GM19438 (cell line): ENCODE data around the gene BTD.

Experiments used
- ATAC-seq: cut with Tn5 transposase; IDR thresholded peaks from one replicate; pipeline ENCODE4 v1.9.1; 2021; ENCODE audit warnings: low read depth; ENCODE audit not compliant: unreplicated experiment

The BTD gene

GRCh38 chr3:15660055-15660935, 58.8 kb downstream of the BTD start:
- no peak for ATAC-seq

GRCh38 chr3:15664144-15664543, 62.6 kb downstream of the BTD start:
- no peak for ATAC-seq

DNA sequence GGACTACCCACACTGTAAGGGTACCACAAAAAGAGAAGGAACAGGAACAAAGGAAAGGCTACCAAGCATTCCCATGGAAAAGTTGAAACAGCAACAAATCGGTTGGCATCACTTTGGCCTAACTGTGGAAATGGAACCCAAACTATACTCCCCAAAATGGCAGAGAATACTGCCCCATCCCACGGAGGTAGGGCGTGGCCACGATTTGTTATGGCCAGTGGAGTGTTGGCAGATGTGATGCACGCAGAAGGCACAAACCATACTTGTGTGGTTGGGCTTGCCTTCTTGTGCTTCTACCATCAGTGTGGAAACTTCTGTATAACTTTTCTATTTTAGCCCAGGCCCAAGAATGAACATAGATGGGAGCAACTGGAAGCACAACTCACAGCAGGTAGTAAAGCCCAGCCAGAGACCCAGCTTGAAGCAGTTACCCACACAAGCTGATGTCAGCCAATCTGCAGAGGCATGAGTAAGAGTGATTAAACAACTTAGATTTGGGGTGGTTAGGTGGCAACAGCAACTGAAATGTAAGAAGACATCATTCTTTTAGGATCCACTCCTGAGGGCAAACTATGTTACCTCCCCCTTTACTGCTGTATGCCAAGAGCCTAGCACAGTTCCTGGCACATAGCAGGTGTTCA, 64.1 kb downstream of the BTD start:
- ATAC-seq: no peak

- no peak for ATAC-seq
Measured at GRCh38 chr3:15666277-15666676, 64.7 kb downstream of the BTD start.

DNA sequence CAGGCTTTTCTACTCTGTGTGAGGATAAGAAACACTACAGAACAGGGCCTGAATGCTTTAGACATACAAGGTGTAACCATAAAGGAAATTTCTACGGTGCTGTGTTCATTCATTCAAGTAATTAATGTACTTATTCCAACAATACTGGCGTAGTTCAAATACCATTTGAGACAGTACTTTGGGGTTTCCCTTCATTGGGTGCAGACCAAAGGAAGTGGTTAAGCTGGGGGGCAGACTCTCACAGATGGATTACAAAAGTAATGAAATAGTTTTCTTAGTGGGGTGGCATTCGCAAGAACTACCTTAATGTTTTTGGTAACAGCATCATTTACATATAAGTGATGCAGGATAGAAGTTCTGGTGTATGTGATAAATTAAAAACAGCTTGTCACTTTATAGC, 65.9 kb downstream of the BTD start:
- no peak for ATAC-seq

DNA sequence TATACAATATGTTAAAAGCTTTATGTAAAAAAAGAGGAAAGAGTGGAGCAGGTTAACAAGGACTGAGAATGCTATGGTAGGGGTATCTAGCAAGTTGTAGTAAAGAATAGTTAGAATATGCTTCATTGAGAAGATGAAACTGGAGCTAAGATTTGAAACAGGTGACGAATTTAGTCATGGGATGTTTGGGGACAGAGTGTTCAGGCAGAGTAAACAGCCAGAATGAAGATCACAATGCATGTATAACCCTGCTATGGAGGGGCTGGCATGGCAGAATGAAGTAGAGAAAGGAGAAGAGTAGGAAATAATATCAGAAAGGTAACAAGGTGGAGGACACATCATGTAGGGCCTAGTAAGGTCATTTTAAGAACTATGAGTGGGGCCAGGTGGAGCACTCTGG, 72.0 kb downstream of the BTD start:
- no peak for ATAC-seq

DNA sequence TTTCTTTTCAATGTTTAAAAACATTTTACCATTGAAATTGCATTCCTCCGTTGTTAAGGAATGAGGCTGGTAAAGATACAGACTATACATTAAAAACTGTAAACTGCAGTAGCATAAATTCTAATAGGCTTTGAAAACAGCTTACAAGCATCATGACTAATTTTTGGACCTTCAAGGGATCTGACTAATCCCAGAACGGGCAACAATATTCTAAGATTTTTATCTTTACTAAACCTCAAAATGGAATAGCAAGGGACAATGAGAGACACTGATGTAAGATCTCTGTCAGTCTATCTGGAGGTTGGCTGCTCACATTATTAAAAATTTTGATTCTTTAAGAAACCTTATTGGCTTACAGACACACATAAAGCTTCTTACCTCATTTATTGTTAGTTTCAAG, 74.7 kb downstream of the BTD start:
- no peak for ATAC-seq

- ATAC-seq: no peak
Measured at GRCh38 chr3:15679306-15679705, 77.8 kb downstream of the BTD start.

DNA sequence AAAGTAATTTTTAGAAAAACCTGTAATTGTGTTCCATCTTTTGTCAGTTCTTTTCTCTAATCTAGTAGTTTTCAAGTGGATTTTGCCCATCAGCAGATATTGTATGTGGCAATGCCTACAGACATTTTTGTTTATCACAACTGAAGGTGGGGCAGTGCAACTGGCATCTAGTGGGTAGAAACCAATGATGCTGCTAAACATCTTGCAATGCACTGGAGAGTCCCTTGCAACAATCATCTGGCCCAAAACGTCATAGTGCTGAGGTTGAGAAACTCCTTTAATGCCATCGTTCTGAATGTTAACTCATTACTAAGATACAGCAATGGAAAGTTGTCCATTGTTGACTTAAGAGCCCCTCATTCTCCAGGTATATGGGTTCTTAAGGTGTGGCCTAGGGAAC, 80.1 kb downstream of the BTD start:
- ATAC-seq: no peak

- ATAC-seq: no peak
Measured at GRCh38 chr3:15682561-15683185, 81.1 kb downstream of the BTD start.

DNA sequence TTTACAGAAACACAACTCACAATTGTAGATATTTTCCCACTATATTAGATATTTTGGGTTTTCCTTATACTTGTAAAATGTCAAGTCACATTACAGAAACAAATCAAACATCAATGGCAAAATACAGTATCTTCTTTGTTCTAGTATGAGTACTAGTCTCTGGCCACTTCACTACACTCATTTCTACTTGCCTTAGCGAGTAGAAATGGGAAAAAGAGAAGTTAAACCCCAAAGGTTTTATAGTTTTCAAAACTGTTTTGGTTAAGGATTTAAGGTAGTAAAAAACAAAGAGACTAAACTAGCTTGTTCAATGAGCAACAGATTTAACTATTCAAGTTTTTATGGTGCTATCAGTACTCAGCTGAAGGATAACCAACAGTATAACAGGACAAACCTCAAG, 81.7 kb downstream of the BTD start:
- ATAC-seq: no peak

DNA sequence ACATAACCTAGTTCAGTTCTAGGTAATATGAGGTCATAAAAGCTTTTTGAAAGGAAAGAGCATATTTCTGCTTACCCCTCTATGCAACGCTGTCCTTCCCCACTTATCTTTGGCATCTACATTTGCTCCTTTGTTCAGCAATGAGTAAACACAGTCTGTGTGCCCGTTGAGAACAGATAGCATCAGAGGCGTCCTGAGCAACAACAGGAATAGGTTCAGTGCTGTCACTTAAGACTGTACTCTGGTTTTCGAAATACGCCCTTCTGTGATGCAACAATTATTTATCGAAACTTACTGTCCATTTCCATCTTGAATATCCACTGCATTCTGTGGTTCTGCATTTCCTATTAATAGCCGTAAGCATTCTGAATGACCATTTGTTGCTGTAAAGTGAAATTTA, 84.4 kb downstream of the BTD start:
- ATAC-seq: no peak

DNA sequence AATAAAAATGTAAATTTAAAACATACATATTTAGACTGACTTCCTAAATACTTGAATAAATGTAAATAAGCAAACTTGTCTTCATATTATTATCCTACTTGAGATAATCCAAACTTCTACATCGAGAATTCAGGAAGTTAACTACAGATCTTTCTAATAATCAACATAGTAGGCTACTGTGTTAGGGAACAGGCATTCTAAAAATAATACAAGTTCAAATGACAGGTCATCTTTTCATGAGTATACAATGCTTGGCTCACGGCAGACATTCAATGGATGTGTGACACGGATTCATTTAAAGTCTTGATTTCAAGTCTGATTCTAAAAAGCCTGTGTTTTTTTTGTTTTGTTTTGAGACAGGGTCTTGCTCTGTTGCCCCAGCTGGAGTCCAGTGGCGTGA, 88.7 kb downstream of the BTD start:
- no peak for ATAC-seq

- no peak for ATAC-seq
Measured at GRCh38 chr3:15690748-15691147, 89.2 kb downstream of the BTD start.

DNA sequence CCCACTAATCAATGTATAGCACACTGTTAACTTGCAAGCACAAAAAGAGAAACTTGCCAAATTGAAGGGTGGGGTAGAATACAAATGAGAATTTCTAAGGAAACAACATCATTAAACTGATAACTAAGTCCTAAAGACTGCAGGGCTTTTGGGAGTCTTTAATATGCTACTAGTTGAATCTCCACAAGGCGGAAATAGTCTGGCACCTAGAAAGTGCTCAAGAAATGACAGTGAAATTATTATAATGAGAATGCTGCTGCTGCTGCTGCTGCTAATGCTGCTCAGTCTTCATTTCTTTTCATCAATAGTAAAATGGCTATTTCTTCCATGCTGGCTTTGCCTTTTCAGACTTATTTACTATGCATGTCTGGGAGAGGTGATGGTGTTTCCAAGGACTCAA, 91.8 kb downstream of the BTD start:
- ATAC-seq: no peak

DNA sequence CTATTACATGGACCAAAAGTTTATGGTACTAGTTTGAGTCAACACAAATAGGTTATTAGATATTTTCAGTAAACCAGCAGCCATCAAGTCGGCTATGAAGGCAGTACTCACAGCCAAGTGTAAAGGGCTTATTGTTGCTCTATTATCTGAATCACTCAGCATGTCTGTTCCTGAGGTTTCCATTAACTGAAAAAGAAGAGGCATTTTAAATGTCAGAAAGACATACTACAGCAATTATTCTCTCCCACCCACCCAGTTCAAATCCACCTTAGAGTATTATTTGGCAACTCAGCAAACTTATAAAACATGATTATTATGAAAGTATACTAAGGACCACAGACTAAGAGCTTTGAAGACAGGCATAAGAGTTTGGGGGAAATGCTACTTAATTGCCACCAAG, 93.1 kb downstream of the BTD start:
- no peak for ATAC-seq
